Gastroesophageal sphincter (tissue), 3 donors: ENCODE measurements around the gene TERF2IP.

Source experiments
- CTCF ChIP-seq, 4 experiments: fragments of 200-600 bp in 2 of 4; fragments of 450-650 bp in 2 of 4; sonication (generic) in 1 of 4; IDR thresholded peaks; one replicate each; pipeline ENCODE4 v1.5.1; 2017 to 2019; ENCODE audit warnings: antibody characterized with exemption in 4 of 4, mild to moderate bottlenecking in 2 of 4, moderate library complexity in 2 of 4
- POLR2A ChIP-seq, 2 donors: fragments of 450-650 bp; IDR thresholded peaks; one replicate each; pipeline ENCODE4 v1.6.1; 2017; ENCODE audit warnings: antibody characterized with exemption in 2 of 2, mild to moderate bottlenecking in 2 of 2, moderate library complexity in 1 of 2

DNA sequence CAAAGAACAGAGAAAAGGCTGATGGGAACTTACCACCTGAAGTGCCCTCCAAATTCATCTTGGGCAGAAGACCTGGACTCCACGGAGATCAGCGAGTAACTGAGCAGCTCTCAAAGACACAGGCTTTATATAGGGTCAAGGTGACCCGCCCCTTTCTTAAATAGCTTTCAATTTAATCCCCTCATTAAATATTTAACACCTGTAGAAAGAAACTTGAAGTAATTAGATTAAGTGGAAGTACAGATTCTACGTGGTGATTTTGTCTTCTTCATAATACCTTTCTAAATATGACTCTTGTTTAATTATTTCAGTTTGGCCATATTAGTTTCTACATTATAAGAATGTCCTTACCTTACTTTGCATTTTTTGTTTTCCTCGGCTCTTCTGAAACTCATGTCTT lies 53.8 kb downstream of the TERF2IP start, which contains the start of gene DUXB:
- TF ChIP-seq POLR2A (IDR thresholded peaks at IDR 0.05) = no peak
- no peak for TF ChIP-seq CTCF (IDR thresholded peaks at IDR 0.05)
